CD14-positive monocyte (primary cell): ENCODE measurements around the gene RRP12. TPM values are rescaled to one million over a fixed set of nuclear protein-coding genes. Genes with fewer than 3 reads are reported as not detected.

Experiments
- DNase-seq, 3 donors: peaks; one replicate each; pipeline ENCODE4 v3.0.0-alpha.2; 2011 to 2022
- H2AFZ ChIP-seq: 2 replicates; pipeline ENCODE4 v1.6.0; 2012; ENCODE audit warnings: mild to moderate bottlenecking, low read depth, low read length, inconsistent platforms; ENCODE audit not compliant: insufficient read depth, poor library complexity, severe bottlenecking
- H3K27ac ChIP-seq, 2 donors: 1 replicate in 1 of 2; 2 replicates in 1 of 2; pipeline ENCODE4 v1.5.1; 2012 to 2013; ENCODE audit warnings: low read length in 2 of 2, control low read depth in 1 of 2, inconsistent platforms in 1 of 2, low read depth in 1 of 2, mild to moderate bottlenecking in 1 of 2
- H3K27me3 ChIP-seq, 2 donors: one replicate each; pipeline versions ENCODE4 v1.6.0 to v1.6.1; 2011 to 2013; ENCODE audit warnings: low read length in 2 of 2; ENCODE audit not compliant: control insufficient read depth in 2 of 2, insufficient read depth in 2 of 2
- H3K36me3 ChIP-seq, 2 donors: replicated peaks in 1 of 2; 1 replicate in 1 of 2; 2 replicates in 1 of 2; pipeline versions ENCODE4 v1.5.1 to v1.6.1; 2012 to 2013; ENCODE audit warnings: low read length in 2 of 2, control low read depth in 1 of 2, inconsistent platforms in 1 of 2, mild to moderate bottlenecking in 1 of 2; ENCODE audit not compliant: insufficient read depth in 2 of 2, control insufficient read depth in 1 of 2
- H3K4me1 ChIP-seq, 2 donors: 1 replicate in 1 of 2; 2 replicates in 1 of 2; pipeline versions ENCODE4 v1.5.1 to v1.6.1; 2012 to 2013; ENCODE audit warnings: low read length in 2 of 2, control low read depth in 1 of 2, inconsistent platforms in 1 of 2, mild to moderate bottlenecking in 1 of 2, moderate library complexity in 1 of 2; ENCODE audit not compliant: insufficient read depth in 2 of 2, control insufficient read depth in 1 of 2
- H3K4me2 ChIP-seq: replicated peaks from 2 replicates; pipeline ENCODE3; 2012; ENCODE audit warnings: low read length, moderate library complexity, mild to moderate bottlenecking; ENCODE audit not compliant: poor library complexity, severe bottlenecking; ENCODE audit errors: extremely low read depth
- H3K4me3 ChIP-seq, 3 experiments: fragments of 200-600 bp in 1 of 3; sonication (generic) in 1 of 3; replicated peaks in 1 of 3; 1 replicate in 2 of 3; 2 replicates in 1 of 3; pipeline ENCODE4 v1.5.1; 2011 to 2013; ENCODE audit warnings: low read length in 3 of 3, mild to moderate bottlenecking in 3 of 3, control low read depth in 2 of 3, low read depth in 2 of 3, inconsistent platforms in 1 of 3, moderate library complexity in 1 of 3
- H3K79me2 ChIP-seq: 2 replicates; pipeline ENCODE4 v1.6.0; 2012; ENCODE audit warnings: mild to moderate bottlenecking, control low read depth, inconsistent platforms, low read length, moderate library complexity; ENCODE audit not compliant: insufficient read depth
- H3K9ac ChIP-seq: 2 replicates; pipeline ENCODE4 v1.6.0; 2017; ENCODE audit warnings: low read length, mild to moderate bottlenecking; ENCODE audit not compliant: insufficient read depth, poor library complexity, severe bottlenecking
- H3K9me3 ChIP-seq, 2 donors: replicated peaks in 1 of 2; 1 replicate in 1 of 2; 2 replicates in 1 of 2; pipeline versions ENCODE4 v1.5.1 to v1.6.1; 2012 to 2013; ENCODE audit warnings: low read length in 2 of 2, control low read depth in 1 of 2; ENCODE audit not compliant: control insufficient read depth in 1 of 2, insufficient read depth in 1 of 2
- H4K20me1 ChIP-seq: 2 replicates; pipeline ENCODE4 v1.6.0; 2012; ENCODE audit warnings: mild to moderate bottlenecking, low read length, control low read depth, moderate library complexity; ENCODE audit not compliant: insufficient read depth
- H3K27ac Mint-ChIP-seq, 7 donors: one replicate each; pipeline ENCODE4 v1.8.0; 2020; ENCODE audit warnings: mild to moderate bottlenecking in 7 of 7, mixed read lengths in 7 of 7, moderate library complexity in 6 of 7, inconsistent platforms in 2 of 7
- H3K27me3 Mint-ChIP-seq, 3 donors: one replicate each; pipeline ENCODE4 v1.8.0; 2021 to 2022; ENCODE audit warnings: low read depth in 3 of 3, mild to moderate bottlenecking in 3 of 3, mixed read lengths in 3 of 3, moderate library complexity in 3 of 3, inconsistent platforms in 1 of 3
- H3K36me3 Mint-ChIP-seq, 2 donors: one replicate each; pipeline ENCODE4 v1.8.0; 2020; ENCODE audit warnings: mixed read lengths in 2 of 2, inconsistent platforms in 1 of 2, mild to moderate bottlenecking in 1 of 2
- H3K4me1 Mint-ChIP-seq: one replicate; pipeline ENCODE4 v1.8.0; 2020; ENCODE audit warnings: mild to moderate bottlenecking, mixed read lengths
- H3K4me3 Mint-ChIP-seq, 2 donors: one replicate each; pipeline ENCODE4 v1.8.0; 2020; ENCODE audit warnings: mild to moderate bottlenecking in 2 of 2, mixed read lengths in 2 of 2, moderate library complexity in 1 of 2
- H3K9me3 Mint-ChIP-seq, 7 donors: one replicate each; pipeline ENCODE4 v1.8.0; 2020 to 2022; ENCODE audit warnings: mixed read lengths in 7 of 7, mild to moderate bottlenecking in 6 of 7, moderate library complexity in 6 of 7, inconsistent platforms in 2 of 7
- WGBS: methylation state at CpG from one replicate; pipeline ENCODE4 v1.1.5; 2013; ENCODE audit warnings: missing lambda C conversion rate; ENCODE audit not compliant: insufficient coverage; 5-methylcytosine and 5-hydroxymethylcytosine counted together
- intact Hi-C, 2 donors: fragments of 100-400 bp; cut with micrococcal nuclease; formaldehyde crosslinking; loops; one replicate each; pipeline versions ENCODE4 v1.15.0 to v1.15.1; 2023
- polyA plus RNA-seq, 3 donors: library from polyadenylated mRNA; depleted of rRNA in 1 of 3; unstranded in 2 of 3; stranded (reverse) in 1 of 3; fragments of 300-500 nt in 2 of 3; fragments of >200 nt in 1 of 3; fragmentation: Illumina TruSeq in 2 of 3; gene quantifications; 1 replicate in 2 of 3; 2 replicates in 1 of 3; pipeline ENCODE4 v1.2.3, GENCODE V29; 2012 to 2021
- TF ChIP-seq, protein P1 (sequence below): fragments of 200-600 bp; IDR thresholded peaks from one replicate; pipeline ENCODE4 v1.8.0; 2022; ENCODE audit warnings: antibody characterized with exemption, mild to moderate bottlenecking

RRP12 gene
- polyA plus RNA-seq, 3 donors: 31.0 to 98.7 (median 44.3) TPM

DNA sequence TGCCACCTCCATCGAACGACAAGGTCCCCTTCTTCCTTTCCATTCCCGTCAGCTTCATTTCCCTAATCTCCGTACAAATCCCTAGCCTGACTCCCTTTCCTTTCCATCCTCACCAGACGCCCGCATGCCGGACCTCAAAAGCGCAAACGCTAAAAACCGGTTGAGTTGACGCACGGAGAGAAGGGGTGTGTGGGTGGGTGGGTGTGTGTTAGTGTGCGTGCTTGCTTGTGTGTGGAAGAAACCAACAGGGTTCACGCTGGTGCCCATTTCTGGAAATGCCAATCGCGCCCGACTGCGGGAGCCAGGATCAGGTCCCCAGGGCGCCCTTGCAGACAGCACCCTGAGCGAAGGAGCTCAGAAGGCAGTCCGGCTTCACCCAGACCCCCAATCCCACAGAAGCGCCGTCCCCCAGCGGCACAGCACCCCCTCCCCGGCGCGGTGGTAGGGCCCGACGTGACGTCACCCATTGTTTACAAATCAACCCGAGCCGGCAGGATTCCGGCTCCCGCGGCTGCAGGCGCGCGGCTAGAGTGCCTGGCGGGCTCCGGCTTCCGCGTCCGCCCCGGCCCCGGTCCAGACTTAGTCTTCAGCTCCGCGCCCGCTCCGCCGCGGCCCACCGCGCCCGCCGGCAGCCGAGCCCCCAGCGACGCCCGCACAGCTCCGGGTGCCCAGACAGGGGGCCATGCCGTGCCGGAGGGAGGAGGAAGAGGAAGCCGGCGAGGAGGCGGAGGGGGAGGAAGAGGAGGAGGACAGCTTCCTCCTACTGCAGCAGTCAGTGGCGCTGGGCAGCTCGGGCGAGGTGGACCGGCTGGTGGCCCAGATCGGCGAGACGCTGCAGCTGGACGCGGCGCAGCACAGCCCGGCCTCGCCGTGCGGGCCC lies 82.1 kb downstream of the RRP12 start, which contains the start of gene FRAT1:
FRAT1 (plus strand) TSS at position 500 of the 880 bp plus-strand sequence; CDS start at position 683, 183 bp downstream.
- Histone ChIP-seq H3K27me3 (no peaks in the 10 kb centered on the region), H3K4me1 (peaks cover 51 to 62% of the 10 kb centered on the region in 2 donors), H3K4me2 (peak within 1 kb of the TSS; percentile 77), H2AFZ (peak within 1 kb of the TSS; percentile 69), H3K36me3 (no peaks in the 10 kb centered on the region), H3K79me2 (peaks cover 50% of the 10 kb centered on the region), H3K9ac (peak within 1 kb of the TSS; percentile 91), H4K20me1 (peaks cover 44% of the 10 kb centered on the region), H3K4me3 (peak within 1 kb of the TSS; percentile 88 to 100 (median 96)), H3K9me3 (no peaks in the 10 kb centered on the region), H3K27ac (peak within 1 kb of the TSS; percentile 96 to 98)
- peak within 1 kb of the TSS; percentile 99 to 100 (median 100) for H3K27ac Mint-ChIP-seq
- TF ChIP-seq, protein P1, sequence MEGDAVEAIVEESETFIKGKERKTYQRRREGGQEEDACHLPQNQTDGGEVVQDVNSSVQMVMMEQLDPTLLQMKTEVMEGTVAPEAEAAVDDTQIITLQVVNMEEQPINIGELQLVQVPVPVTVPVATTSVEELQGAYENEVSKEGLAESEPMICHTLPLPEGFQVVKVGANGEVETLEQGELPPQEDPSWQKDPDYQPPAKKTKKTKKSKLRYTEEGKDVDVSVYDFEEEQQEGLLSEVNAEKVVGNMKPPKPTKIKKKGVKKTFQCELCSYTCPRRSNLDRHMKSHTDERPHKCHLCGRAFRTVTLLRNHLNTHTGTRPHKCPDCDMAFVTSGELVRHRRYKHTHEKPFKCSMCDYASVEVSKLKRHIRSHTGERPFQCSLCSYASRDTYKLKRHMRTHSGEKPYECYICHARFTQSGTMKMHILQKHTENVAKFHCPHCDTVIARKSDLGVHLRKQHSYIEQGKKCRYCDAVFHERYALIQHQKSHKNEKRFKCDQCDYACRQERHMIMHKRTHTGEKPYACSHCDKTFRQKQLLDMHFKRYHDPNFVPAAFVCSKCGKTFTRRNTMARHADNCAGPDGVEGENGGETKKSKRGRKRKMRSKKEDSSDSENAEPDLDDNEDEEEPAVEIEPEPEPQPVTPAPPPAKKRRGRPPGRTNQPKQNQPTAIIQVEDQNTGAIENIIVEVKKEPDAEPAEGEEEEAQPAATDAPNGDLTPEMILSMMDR: no peak
- WGBS: under 1% methylated on average over 69 of the region's 79 CpGs
- H3K36me3 Mint-ChIP-seq: peaks cover 3 to 16% of the 10 kb centered on the region in 2 donors
- H3K4me1 Mint-ChIP-seq: peaks cover 63% of the 10 kb centered on the region
- peak within 1 kb of the TSS; percentile 97 to 100 for H3K4me3 Mint-ChIP-seq
- H3K9me3 Mint-ChIP-seq: peaks cover 0 to 3% (median 0%) of the 10 kb centered on the region in 7 donors
- intact Hi-C loops: loop anchor here in 1 of 2 donors (2.0 to 5.0 kb wide), 2 partner anchors 26 to 33 kb away; partner anchors contain the start of gene ARHGAP19
- H3K27me3 Mint-ChIP-seq: peaks cover 0 to 3% (median 2%) of the 10 kb centered on the region in 3 donors
- peak; percentile 83 to 92 (median 91) for DNase-seq

DNA sequence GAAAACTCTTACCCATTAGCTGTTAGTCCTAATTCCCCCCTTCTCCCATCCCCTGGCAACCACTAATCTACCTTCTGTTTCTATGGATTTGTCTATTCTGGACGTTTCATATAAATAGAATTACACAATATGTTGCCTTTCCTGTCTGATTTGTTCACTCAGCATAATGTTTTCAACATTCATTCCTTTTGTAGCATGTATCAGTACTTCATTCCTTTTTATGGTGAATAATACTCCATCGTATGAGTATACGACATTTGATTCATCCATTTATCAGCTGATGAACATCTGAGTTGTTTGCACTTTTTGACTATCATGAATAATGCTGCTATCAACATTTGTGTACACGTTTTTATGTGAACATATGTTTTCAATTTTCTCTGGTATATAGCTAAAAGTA lies 86.5 kb downstream of the RRP12 start:
- Mint-ChIP-seq H3K27ac (peak overlapping the region; percentile 75 to 93 (median 90)), H3K4me1 (peaks cover 46% of the 10 kb centered on the region), H3K27me3 (peaks cover 2 to 4% (median 2%) of the 10 kb centered on the region in 3 donors), H3K4me3 (no peak overlapping the region), H3K9me3 (peaks cover 0 to 6% (median 0%) of the 10 kb centered on the region in 7 donors), H3K36me3 (peaks cover 0 to 1% of the 10 kb centered on the region in 2 donors)
- DNase-seq: peak in 2 of 3 donors; percentile 54 to 68
- Histone ChIP-seq H3K9ac (peak overlapping the region; percentile 17), H3K4me3 (peak overlapping the region in 1 of 3 experiments; percentile 10), H3K4me1 (peaks cover 35 to 44% of the 10 kb centered on the region in 2 donors), H3K4me2 (peak overlapping the region; percentile 25), H2AFZ (no peak overlapping the region), H3K27me3 (no peaks in the 10 kb centered on the region), H3K27ac (peak overlapping the region in 1 of 2 donors; percentile 74), H3K79me2 (peaks cover 9% of the 10 kb centered on the region), H4K20me1 (peaks cover under 1% of the 10 kb centered on the region), H3K36me3 (no peaks in the 10 kb centered on the region), H3K9me3 (no peaks in the 10 kb centered on the region)
- TF ChIP-seq, protein P1: no peak
- intact Hi-C loops: loop anchor here in 1 of 2 donors (5.0 kb wide), 1 partner anchor 38 kb away; no protein-coding TSS in a partner anchor
- WGBS: no CpG with 5 or more reads among the region's 4 CpGs
